ENCODE results near the gene ANXA1. TPM values are rescaled to one million over a fixed set of nuclear protein-coding genes. Genes with fewer than 3 reads are reported as not detected.

The ANXA1 gene
- total and polyA plus RNA-seq, 2 of the 13 experiments (the other 11 are each of a cell fraction or from before 2014, with no cell fraction given), result 0.15 to 0.20 TPM

- CTCF ChIA-PET (ENCODE audit: low intra/inter-chr PET ratio, low total read pairs), result interaction anchor here (1.3 to 2.4 kb wide), 2 partner anchors 76 to 326 kb away, joined by 6 to 14 read pairs; no protein-coding TSS in a partner anchor
- Histone ChIP-seq H3K36me3 (replicated peaks in 1 of 2; ENCODE audit: control insufficient read depth in 1 of 2, insufficient read depth in 2 of 2, low read length in 2 of 2) (no peaks in the 10 kb centered on the region), H3K27me3 (ENCODE audit: control insufficient read depth in 1 of 2, insufficient read depth in 2 of 2, low read length in 2 of 2) (no peaks in the 10 kb centered on the region), H3K9me3 (ENCODE audit: low read length) (no peaks in the 10 kb centered on the region), H4K20me1 (ENCODE audit: insufficient read depth, low read length) (no peaks in the 10 kb centered on the region), H3K79me2 (ENCODE audit: insufficient read depth, low read length) (no peaks in the 10 kb centered on the region), H3K9ac (ENCODE audit: insufficient read depth, low read depth, low read length) (no peak overlapping the region), H2AFZ (ENCODE audit: low read length) (no peak overlapping the region), H3K4me2 (ENCODE audit: low read depth, low read length) (no peak overlapping the region), H3K4me1 (ENCODE audit: insufficient read depth, low read length) (no peaks in the 10 kb centered on the region), H3K27ac (ENCODE audit: extremely low read length, insufficient read depth, low read length) (no peak overlapping the region), H3K4me3 (replicated peaks in 1 of 3; ENCODE audit: insufficient read depth in 1 of 3, low read depth in 2 of 3, low read length in 3 of 3) (no peak overlapping the region)
- POLR2A ChIA-PET, result no interaction called here
- in situ Hi-C loops (cut with HindIII; ENCODE audit: extremely low pct_ligation_motif_present, low pct_unique_long_range_greater_than_20kb), result loop anchor here (5.0 to 10.0 kb wide), 2 partner anchors 76 to 319 kb away; no protein-coding TSS in a partner anchor
- no peak for ATAC-seq
- no TSS peak for BruUV-seq (replicated peaks)
- FAIRE-seq, result no peak
- intact Hi-C loops (cut with micrococcal nuclease; ENCODE audit: unreplicated experiment), result loop anchor here (5.0 kb wide), 3 partner anchors 326 to 901 kb away; no protein-coding TSS in a partner anchor
- TF ChIP-seq ZFAT (CRISPR knock-in tag; conservative IDR thresholded peaks at IDR 0.05) (no peak), NFATC3 (CRISPR knock-in tag; IDR thresholded peaks at IDR 0.05) (no peak), ATF5 (CRISPR knock-in tag; IDR thresholded peaks at IDR 0.05; ENCODE audit: low read depth) (no peak), TMF1 (CRISPR knock-in tag; IDR thresholded peaks at IDR 0.05; ENCODE audit: low read depth) (no peak), ARID3A (IDR thresholded peaks at IDR 0.05; ENCODE audit: low read depth, low read length) (no peak), MTA3 (CRISPR knock-in tag; IDR thresholded peaks at IDR 0.05) (no peak), FOSL1 (CRISPR knock-in tag; IDR thresholded peaks at IDR 0.05; ENCODE audit: borderline replicate concordance) (no peak), ZBTB39 (CRISPR knock-in tag; IDR thresholded peaks at IDR 0.05) (no peak), ZSCAN20 (CRISPR knock-in tag; IDR thresholded peaks at IDR 0.05; ENCODE audit: borderline replicate concordance) (no peak), CEBPB (IDR thresholded peaks at IDR 0.05; ENCODE audit: borderline replicate concordance, low read depth, low read length) (no peak), SOX13 (IDR thresholded peaks at IDR 0.05) (no peak), SOX13 (CRISPR knock-in tag; conservative IDR thresholded peaks at IDR 0.05 in 1 of 2, IDR thresholded peaks at IDR 0.05 in 1 of 2) (no peak), ZNF34 (CRISPR knock-in tag; IDR thresholded peaks at IDR 0.05; ENCODE audit: borderline replicate concordance) (no peak), MTA1 (CRISPR knock-in tag; IDR thresholded peaks at IDR 0.05; ENCODE audit: borderline replicate concordance) (no peak), HMG20A (CRISPR knock-in tag; IDR thresholded peaks at IDR 0.05; ENCODE audit: borderline replicate concordance) (no peak)
- DNase-seq (ENCODE audit: low spot score), result no peak
Observed at GRCh38 chr9:73183428-73183827, 31.8 kb downstream of the ANXA1 start.
